ENCODE measurements around the gene ZBTB16. TPM values are rescaled to one million over a fixed set of nuclear protein-coding genes. Genes with fewer than 3 reads are reported as not detected.
"Not testable (repeated sequence)": the region's sequence is repeated elsewhere in the genome, so short reads cannot be mapped to it uniquely, and the experiment has no call there.

Gene ZBTB16
- total RNA-seq, 1 donor from 2014 or later, result 64.5 TPM

DNA sequence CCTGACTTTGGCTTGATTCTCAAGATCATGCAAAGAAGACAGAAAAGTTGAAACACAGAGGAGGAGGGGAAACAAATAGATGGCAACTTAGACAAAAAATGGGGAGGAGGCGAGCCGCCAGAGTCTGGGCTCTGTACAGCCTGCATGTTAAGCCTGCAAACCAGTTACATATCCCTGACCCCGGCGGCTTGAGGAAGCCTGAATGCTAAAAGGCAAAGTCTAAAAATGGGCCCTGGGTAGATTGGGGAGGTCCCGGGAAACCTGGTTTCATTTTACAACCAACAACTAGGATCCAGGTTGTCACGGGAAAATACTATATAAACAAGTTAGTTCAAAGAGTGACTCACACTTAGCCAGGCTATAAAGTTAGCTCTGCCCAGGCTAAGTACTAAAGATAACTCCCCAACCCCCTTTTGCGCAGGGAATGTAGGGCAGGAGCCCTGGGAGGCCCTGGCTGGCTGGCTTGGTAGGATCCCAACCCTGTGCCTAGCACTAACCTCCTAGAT, 18.8 kb upstream of the ZBTB16 start:
- H3K27ac ChIP-seq (replicated peaks), result peak overlapping the region; percentile 40
- H3K27me3 ChIP-seq (ENCODE audit: low read depth), result no peaks in the 10 kb centered on the region
- H3K4me1 ChIP-seq, result peaks cover 40% of the 10 kb centered on the region
- intact Hi-C loops (cut with micrococcal nuclease), result no loop called here
- no peaks in the 10 kb centered on the region for H3K36me3 ChIP-seq
- peaks cover 11% of the 10 kb centered on the region for H3K9me3 ChIP-seq (replicated peaks)
- TF ChIP-seq, protein P1, sequence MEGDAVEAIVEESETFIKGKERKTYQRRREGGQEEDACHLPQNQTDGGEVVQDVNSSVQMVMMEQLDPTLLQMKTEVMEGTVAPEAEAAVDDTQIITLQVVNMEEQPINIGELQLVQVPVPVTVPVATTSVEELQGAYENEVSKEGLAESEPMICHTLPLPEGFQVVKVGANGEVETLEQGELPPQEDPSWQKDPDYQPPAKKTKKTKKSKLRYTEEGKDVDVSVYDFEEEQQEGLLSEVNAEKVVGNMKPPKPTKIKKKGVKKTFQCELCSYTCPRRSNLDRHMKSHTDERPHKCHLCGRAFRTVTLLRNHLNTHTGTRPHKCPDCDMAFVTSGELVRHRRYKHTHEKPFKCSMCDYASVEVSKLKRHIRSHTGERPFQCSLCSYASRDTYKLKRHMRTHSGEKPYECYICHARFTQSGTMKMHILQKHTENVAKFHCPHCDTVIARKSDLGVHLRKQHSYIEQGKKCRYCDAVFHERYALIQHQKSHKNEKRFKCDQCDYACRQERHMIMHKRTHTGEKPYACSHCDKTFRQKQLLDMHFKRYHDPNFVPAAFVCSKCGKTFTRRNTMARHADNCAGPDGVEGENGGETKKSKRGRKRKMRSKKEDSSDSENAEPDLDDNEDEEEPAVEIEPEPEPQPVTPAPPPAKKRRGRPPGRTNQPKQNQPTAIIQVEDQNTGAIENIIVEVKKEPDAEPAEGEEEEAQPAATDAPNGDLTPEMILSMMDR (IDR thresholded peaks at IDR 0.05; ENCODE audit: borderline replicate concordance), result no peak
- DNase-seq, result no peak
- no peak overlapping the region for H3K4me3 ChIP-seq

DNA sequence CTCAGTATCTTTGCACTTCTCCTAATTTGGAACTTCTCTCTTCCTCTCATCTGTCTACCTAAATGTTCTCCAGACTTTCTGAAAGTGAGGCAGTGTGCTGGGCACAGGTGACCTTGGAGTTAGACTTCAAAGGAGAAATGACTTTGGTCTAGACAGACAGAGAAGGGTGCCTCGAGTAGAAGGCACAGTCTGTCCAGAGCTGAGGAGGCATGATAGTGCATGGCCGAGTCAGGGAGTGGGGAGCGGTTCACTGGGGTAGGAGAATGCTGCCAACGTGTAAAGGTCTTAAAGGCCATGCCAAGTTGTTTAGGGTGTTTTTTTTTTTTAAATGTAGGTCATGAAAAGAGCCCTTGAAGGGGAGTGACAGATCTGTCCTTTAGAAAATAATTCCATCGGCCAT, 17.3 kb upstream of the ZBTB16 start:
- no peak for DNase-seq
- peak overlapping the region; percentile 3 for H3K27ac ChIP-seq (replicated peaks)
- H3K27me3 ChIP-seq (ENCODE audit: low read depth), result no peaks in the 10 kb centered on the region
- peaks cover 11% of the 10 kb centered on the region for H3K9me3 ChIP-seq (replicated peaks)
- no peaks in the 10 kb centered on the region for H3K36me3 ChIP-seq
- intact Hi-C loops (cut with micrococcal nuclease), result no loop called here
- H3K4me3 ChIP-seq, result no peak overlapping the region
- TF ChIP-seq, protein P1 (IDR thresholded peaks at IDR 0.05; ENCODE audit: borderline replicate concordance), result no peak
- H3K4me1 ChIP-seq, result peaks cover 28% of the 10 kb centered on the region

GRCh38 chr11:114044042-114044871, 15.3 kb upstream of the ZBTB16 start:
- H3K36me3 ChIP-seq, result no peaks in the 10 kb centered on the region
- TF ChIP-seq, protein P1 (IDR thresholded peaks at IDR 0.05; ENCODE audit: borderline replicate concordance), result no peak
- peak overlapping the region; percentile 78 for H3K27ac ChIP-seq (replicated peaks)
- intact Hi-C loops (cut with micrococcal nuclease), result no loop called here
- H3K4me3 ChIP-seq, result no peak overlapping the region
- peak; percentile 33 for DNase-seq
- H3K9me3 ChIP-seq (replicated peaks), result peaks cover 11% of the 10 kb centered on the region
- H3K27me3 ChIP-seq (ENCODE audit: low read depth), result no peaks in the 10 kb centered on the region
- peaks cover 35% of the 10 kb centered on the region for H3K4me1 ChIP-seq

- H3K36me3 ChIP-seq, result no peaks in the 10 kb centered on the region
- no peaks in the 10 kb centered on the region for H3K27me3 ChIP-seq (ENCODE audit: low read depth)
- peaks cover 27% of the 10 kb centered on the region for H3K4me1 ChIP-seq
- intact Hi-C loops (cut with micrococcal nuclease), result no loop called here
- no peak overlapping the region for H3K4me3 ChIP-seq
- peaks cover 11% of the 10 kb centered on the region for H3K9me3 ChIP-seq (replicated peaks)
- no peak overlapping the region for H3K27ac ChIP-seq (replicated peaks)
- no peak for DNase-seq
- TF ChIP-seq, protein P1 (IDR thresholded peaks at IDR 0.05; ENCODE audit: borderline replicate concordance), result no peak
Observed at GRCh38 chr11:114047327-114047726, 12.2 kb upstream of the ZBTB16 start.

GRCh38 chr11:114049050-114049449, 10.5 kb upstream of the ZBTB16 start:
- Histone ChIP-seq H3K4me3 (no peak overlapping the region), H3K4me1 (peaks cover 23% of the 10 kb centered on the region), H3K9me3 (replicated peaks) (peaks cover 2% of the 10 kb centered on the region), H3K27ac (replicated peaks) (no peak overlapping the region), H3K27me3 (ENCODE audit: low read depth) (no peaks in the 10 kb centered on the region), H3K36me3 (no peaks in the 10 kb centered on the region)
- DNase-seq, result no peak
- TF ChIP-seq, protein P1 (IDR thresholded peaks at IDR 0.05; ENCODE audit: borderline replicate concordance), result no peak
- intact Hi-C loops (cut with micrococcal nuclease), result no loop called here

DNA sequence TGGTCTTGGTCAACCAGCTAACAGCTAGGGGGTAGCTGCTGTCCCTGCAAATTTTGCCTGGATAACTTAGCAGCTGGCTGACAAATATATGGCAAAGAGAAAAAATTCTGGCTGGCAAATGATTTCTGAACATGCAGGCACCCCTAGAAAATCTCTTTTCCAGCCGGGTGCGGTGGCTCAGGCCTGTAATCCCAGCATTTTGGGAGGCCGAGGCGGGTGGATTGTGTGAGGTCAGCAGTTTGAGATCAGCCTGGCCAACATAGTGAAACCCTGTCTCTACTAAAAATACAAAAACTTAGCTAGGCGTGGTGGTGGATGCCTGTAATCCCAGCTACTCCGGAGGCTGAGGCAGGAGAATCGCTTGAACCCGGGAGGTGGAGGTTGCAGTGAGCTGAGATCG, 9.7 kb upstream of the ZBTB16 start:
- intact Hi-C loops (cut with micrococcal nuclease), result loop anchor here (10.0 kb wide), 1 partner anchor 135 kb away; no protein-coding TSS in a partner anchor
- H3K4me1 ChIP-seq, result peaks cover 16% of the 10 kb centered on the region
- H3K36me3 ChIP-seq; H3K9me3 ChIP-seq (replicated peaks); H3K27me3 ChIP-seq (ENCODE audit: low read depth); H3K27ac ChIP-seq (replicated peaks); H3K4me3 ChIP-seq; DNase-seq: not testable (repeated sequence)
